GM12801 (cell line): ENCODE measurements around the gene TMEM183A.

ENCODE experiments used
- CTCF ChIP-seq: IDR thresholded peaks from one replicate; pipeline ENCODE4 v1.5.1; 2011; ENCODE audit warnings: control low read depth; ENCODE audit not compliant: insufficient read length; ENCODE audit errors: extremely low read depth

Gene TMEM183A

GRCh38 chr1:203036537-203036936 lies 29.4 kb downstream of the TMEM183A start:
- TF ChIP-seq CTCF: no peak

DNA sequence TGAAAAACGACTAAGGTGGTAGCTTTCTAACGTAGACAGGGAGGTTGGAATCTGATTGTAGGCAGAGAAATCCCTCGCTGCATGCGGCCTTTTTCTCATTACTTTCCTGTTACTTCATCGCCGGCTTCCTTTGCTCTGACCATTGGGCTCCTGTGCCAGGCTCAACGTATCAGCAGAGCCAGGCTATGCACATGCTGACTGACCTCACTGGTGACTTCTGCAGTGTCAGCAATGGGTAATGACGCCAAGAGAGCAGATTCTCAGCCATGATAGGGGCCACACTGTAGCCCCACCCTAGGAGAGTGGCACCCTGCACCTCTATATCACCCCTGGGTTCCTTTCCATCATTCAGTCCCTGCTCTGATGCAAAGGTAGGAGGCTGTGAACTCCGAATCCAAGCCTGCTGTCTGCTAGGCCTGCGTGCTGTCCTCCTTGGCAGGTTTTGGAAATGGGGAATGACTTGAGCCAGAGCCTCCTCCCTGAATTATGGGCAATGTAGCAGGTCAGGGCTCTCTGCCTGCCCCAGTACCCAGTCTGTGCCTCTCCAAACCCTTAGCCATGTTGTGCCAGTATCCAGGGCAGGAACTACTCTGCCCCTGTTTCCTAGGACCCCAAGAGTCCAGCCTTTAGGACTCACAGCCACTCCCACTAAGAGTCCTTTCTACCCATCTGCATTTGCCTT lies 30.5 kb downstream of the TMEM183A start:
- TF ChIP-seq CTCF: no peak

DNA sequence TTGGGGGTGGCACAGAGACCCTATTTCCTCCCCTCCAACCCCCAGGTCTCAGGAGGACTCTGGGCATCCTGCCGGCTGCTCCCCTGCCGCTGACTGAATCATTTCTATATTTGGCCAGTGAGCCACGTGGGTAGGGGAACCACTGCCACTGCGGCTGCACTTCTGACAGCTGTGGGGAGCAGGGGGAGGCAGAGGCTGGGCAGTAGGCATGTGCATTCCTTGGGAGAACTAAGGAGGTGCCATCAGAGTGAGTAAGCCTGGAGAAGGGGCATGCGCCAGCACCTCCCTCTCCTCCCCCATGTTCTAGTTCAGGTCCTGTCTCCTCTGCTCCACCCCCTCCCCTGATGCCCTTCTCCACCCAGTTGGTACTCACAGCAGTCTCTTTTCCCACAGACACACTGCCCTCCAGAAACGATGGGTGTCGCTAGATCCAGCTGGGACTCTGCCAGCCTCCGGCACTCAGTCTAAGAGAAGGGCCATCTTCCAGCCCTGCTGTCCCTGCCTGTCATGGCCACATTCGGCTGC lies 31.1 kb downstream of the TMEM183A start:
- no peak for TF ChIP-seq CTCF

- TF ChIP-seq CTCF: peak; percentile 29
Measured at GRCh38 chr1:203038891-203039608, 31.9 kb downstream of the TMEM183A start.

DNA sequence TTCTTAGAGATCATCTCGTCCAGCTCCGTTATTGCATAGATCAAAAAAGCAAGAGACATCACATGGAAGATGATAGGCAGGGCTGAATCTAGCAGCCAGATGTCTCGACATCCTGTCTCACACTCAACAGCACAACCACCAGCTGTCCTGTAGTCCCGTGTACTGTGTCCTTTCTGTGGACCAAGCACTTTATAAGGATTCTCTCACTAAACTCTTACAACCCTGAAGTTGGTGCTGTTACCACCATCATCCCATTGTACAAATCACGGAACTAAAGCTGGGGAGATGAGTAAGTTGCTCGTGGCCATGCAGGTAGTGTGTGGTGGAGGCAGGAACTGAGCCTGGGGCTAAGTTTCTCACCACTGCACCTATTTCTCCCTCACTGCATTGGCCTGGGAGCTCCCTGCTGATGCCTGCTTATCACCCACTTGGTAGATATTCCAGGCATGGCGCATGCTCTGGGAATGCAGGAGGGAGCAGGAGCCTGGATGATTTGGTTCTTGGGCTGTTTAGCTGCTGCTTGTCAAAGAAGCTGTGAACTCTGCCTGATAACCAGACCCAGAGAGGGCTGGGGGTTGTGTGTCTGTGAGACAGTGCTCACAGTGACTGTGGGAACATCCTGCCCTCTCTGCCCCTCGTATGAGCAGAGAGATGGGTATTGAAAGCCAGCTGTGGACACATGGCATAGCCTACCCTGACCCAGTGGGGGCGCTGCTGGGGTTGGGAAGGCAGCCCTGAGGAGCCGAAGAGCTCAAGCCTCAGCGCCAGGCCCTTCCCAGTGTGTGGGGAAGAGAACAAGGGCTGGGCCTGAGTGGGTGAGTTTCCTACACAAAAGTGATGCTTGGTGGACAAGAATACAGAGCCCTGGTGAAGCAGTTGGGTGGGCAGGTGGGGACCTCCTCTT lies 32.7 kb downstream of the TMEM183A start:
- no peak for TF ChIP-seq CTCF

DNA sequence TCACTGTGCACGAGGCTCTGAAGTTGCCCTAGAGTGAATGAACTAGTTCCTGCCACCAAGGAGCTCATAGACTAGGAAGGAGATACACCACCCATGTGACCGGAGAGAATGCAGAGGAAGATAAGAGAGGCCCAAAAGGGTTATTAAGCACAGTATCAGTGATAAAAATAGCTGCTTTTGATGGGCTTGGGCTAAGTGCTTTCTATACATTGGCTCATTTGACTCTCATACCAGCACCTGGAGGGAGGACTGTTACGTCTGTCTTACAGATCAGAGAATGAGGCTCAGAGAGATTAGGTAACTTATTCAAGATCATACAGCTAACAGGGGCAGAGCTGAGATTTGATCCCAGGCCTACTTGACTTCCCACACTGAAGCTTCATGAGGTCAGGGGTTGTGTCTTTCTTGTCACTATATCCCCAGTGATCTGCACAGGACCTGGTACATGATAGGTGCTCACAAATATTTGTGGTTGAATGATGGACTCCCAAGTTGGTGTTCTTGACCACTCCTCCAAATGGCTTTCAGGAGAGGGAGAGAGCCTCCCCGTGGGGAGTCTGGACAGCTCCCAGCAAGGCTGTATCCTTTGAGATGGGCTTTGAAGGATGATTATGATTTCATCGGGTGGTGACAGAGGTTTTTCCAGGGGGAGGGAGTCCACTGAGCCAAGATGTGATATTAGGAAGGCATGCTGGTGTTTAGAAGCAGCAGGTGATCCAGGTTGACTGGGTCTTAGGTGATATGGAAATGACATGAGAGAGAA lies 33.5 kb downstream of the TMEM183A start:
- TF ChIP-seq CTCF: no peak
